Endothelial cell of hepatic sinusoid (primary cell): Measurements from ENCODE around the gene PTPN20.
"Not testable (repeated sequence)": the region's sequence is repeated elsewhere in the genome, so short reads cannot be mapped to it uniquely, and the experiment has no call there.

Experiments
- in situ Hi-C: cut with HindIII; loops from 2 replicates; pipeline ENCODE4 v1.10.0; 2017; ENCODE audit warnings: low sequenced_read_pairs

The PTPN20 gene

GRCh38 chr10:46911144-46911876 lies at the start of gene PTPN20:
Gene PTPN20 (plus strand): TSS chr10:46911428. CDS start chr10:46932500, 21,072 bp downstream.
- in situ Hi-C loops, result not testable (repeated sequence)

- in situ Hi-C loops, result not testable (repeated sequence)
These were observed 41.5 kb upstream of the PTPN20 start for GRCh38 chr10:46869716-46870115.

GRCh38 chr10:46871583-46871982 lies 39.6 kb upstream of the PTPN20 start:
- in situ Hi-C loops, result not testable (repeated sequence)

GRCh38 chr10:46875304-46875703 lies 35.9 kb upstream of the PTPN20 start:
- in situ Hi-C loops, result not testable (repeated sequence)

GRCh38 chr10:46876773-46877172 lies 34.5 kb upstream of the PTPN20 start:
- in situ Hi-C loops, result not testable (repeated sequence)

GRCh38 chr10:46878761-46879160 lies 32.5 kb upstream of the PTPN20 start:
- in situ Hi-C loops, result not testable (repeated sequence)

- in situ Hi-C loops, result not testable (repeated sequence)
These were observed 20.2 kb upstream of the PTPN20 start for GRCh38 chr10:46890813-46891611.

GRCh38 chr10:46896762-46897692 lies 14.2 kb upstream of the PTPN20 start:
- in situ Hi-C loops, result not testable (repeated sequence)

- in situ Hi-C loops, result not testable (repeated sequence)
These were observed 10.0 kb upstream of the PTPN20 start for GRCh38 chr10:46901247-46901646.

- in situ Hi-C loops, result not testable (repeated sequence)
These were observed 7.4 kb upstream of the PTPN20 start for GRCh38 chr10:46903874-46904273.

- in situ Hi-C loops, result not testable (repeated sequence)
These were observed 4.9 kb upstream of the PTPN20 start for GRCh38 chr10:46906359-46906758.

GRCh38 chr10:46907185-46908117 lies 3.8 kb upstream of the PTPN20 start:
- in situ Hi-C loops, result not testable (repeated sequence)

GRCh38 chr10:46922498-46922897 lies 11.3 kb downstream of the PTPN20 start:
- in situ Hi-C loops, result not testable (repeated sequence)

- in situ Hi-C loops, result not testable (repeated sequence)
These were observed 13.9 kb downstream of the PTPN20 start for GRCh38 chr10:46925156-46925555.

- in situ Hi-C loops, result not testable (repeated sequence)
These were observed 14.6 kb downstream of the PTPN20 start for GRCh38 chr10:46925853-46926252.

- in situ Hi-C loops, result not testable (repeated sequence)
These were observed 17.6 kb downstream of the PTPN20 start for GRCh38 chr10:46928810-46929209.

- in situ Hi-C loops, result not testable (repeated sequence)
These were observed 21.2 kb downstream of the PTPN20 start for GRCh38 chr10:46932383-46932782.

GRCh38 chr10:46941091-46941490 lies 29.9 kb downstream of the PTPN20 start:
- in situ Hi-C loops, result not testable (repeated sequence)

GRCh38 chr10:46948687-46949518 lies 37.7 kb downstream of the PTPN20 start:
- in situ Hi-C loops, result not testable (repeated sequence)
